SK-N-SH treated with all-trans-retinoic acid at 6 μM for 48 hours (cell line): ENCODE results near the gene PEX10.

Source experiments
- ATAC-seq: fragments of 200-7000 bp; cut with Tn5 transposase; 3 replicates; pipeline ENCODE4 v1.9.1; 2020; ENCODE audit warnings: mild to moderate bottlenecking, moderate library complexity
- ARNTL ChIP-seq: fragments of 450-650 bp; formaldehyde crosslinking; IDR thresholded peaks from 2 replicates; pipeline ENCODE4 v1.5.0; 2020; ENCODE audit warnings: low read depth, mild to moderate bottlenecking, moderate library complexity, borderline replicate concordance
- BACH2 ChIP-seq: fragments of 250-450 bp; sonication (Bioruptor Pico); IDR thresholded peaks from 2 replicates; pipeline ENCODE4 v1.9.0; 2021; ENCODE audit warnings: mild to moderate bottlenecking, borderline replicate concordance
- ESRRG ChIP-seq: fragments of 250-450 bp; sonication (Bioruptor Pico); IDR thresholded peaks from 2 replicates; pipeline ENCODE4 v1.6.1; 2021; ENCODE audit warnings: mild to moderate bottlenecking
- GLIS3 ChIP-seq: fragments of 250-450 bp; sonication (Bioruptor Pico); IDR thresholded peaks from 2 replicates; pipeline ENCODE4 v1.5.0; 2020; ENCODE audit warnings: mild to moderate bottlenecking, moderate library complexity
- ISL1 ChIP-seq: fragments of 250-450 bp; sonication (Bioruptor Pico); IDR thresholded peaks from 2 replicates; pipeline ENCODE4 v2.1.2; 2022; ENCODE audit warnings: mild to moderate bottlenecking, moderate library complexity
- OSR1 ChIP-seq: fragments of 250-450 bp; sonication (Bioruptor Pico); IDR thresholded peaks from 2 replicates; pipeline ENCODE4 v1.8.0; 2022; ENCODE audit warnings: moderate library complexity, mild to moderate bottlenecking, inconsistent platforms
- PPARA ChIP-seq: fragments of 250-450 bp; sonication (Bioruptor Pico); IDR thresholded peaks from 2 replicates; pipeline ENCODE4 v1.5.0; 2020; ENCODE audit warnings: mild to moderate bottlenecking, borderline replicate concordance
- RARB ChIP-seq: fragments of 250-450 bp; sonication (Bioruptor Pico); IDR thresholded peaks from 2 replicates; pipeline ENCODE4 v1.8.0; 2021; ENCODE audit warnings: mild to moderate bottlenecking, moderate library complexity
- TOX ChIP-seq: fragments of 250-450 bp; sonication (Bioruptor Pico); IDR thresholded peaks from 2 replicates; pipeline ENCODE4 v1.8.0; 2021; ENCODE audit warnings: mild to moderate bottlenecking, moderate library complexity, borderline replicate concordance
- ZFP30 ChIP-seq: fragments of 450-650 bp; formaldehyde crosslinking; IDR thresholded peaks from 2 replicates; pipeline ENCODE4 v1.5.0; 2022; ENCODE audit warnings: mild to moderate bottlenecking, moderate library complexity
- ZNF565 ChIP-seq: fragments of 450-650 bp; formaldehyde crosslinking; conservative IDR thresholded peaks from 2 replicates; pipeline ENCODE4 v1.5.0; 2020; ENCODE audit warnings: low read depth, mild to moderate bottlenecking, moderate library complexity
- ZNF8 ChIP-seq: fragments of 450-650 bp; formaldehyde crosslinking; IDR thresholded peaks from 2 replicates; pipeline ENCODE4 v1.5.0; 2020; ENCODE audit warnings: mild to moderate bottlenecking, moderate library complexity
- TF ChIP-seq, protein P1 (sequence below): fragments of 250-450 bp; sonication (Bioruptor Pico); IDR thresholded peaks from 2 replicates; pipeline ENCODE4 v1.8.0; 2021; ENCODE audit warnings: low read depth, mild to moderate bottlenecking, moderate library complexity, borderline replicate concordance
- TF ChIP-seq, protein P2 (sequence below): fragments of 250-450 bp; sonication (Bioruptor Pico); IDR thresholded peaks from 2 replicates; pipeline ENCODE4 v1.8.0; 2020; ENCODE audit warnings: mild to moderate bottlenecking, moderate library complexity, borderline replicate concordance
- TF ChIP-seq, protein P3 (sequence below): fragments of 250-450 bp; sonication (Bioruptor Pico); IDR thresholded peaks from 2 replicates; pipeline ENCODE4 v1.5.1; 2021; ENCODE audit warnings: mild to moderate bottlenecking, moderate library complexity
- TF ChIP-seq, protein P4 (sequence below): fragments of 250-450 bp; sonication (Bioruptor Pico); IDR thresholded peaks from 2 replicates; pipeline ENCODE4 v1.5.0; 2020; ENCODE audit warnings: mild to moderate bottlenecking, moderate library complexity
- TF ChIP-seq, protein P5 (sequence below): fragments of 250-450 bp; sonication (Bioruptor Pico); IDR thresholded peaks from 2 replicates; pipeline ENCODE4 v1.5.1; 2020; ENCODE audit warnings: low read depth, mild to moderate bottlenecking, moderate library complexity

The PEX10 gene

DNA sequence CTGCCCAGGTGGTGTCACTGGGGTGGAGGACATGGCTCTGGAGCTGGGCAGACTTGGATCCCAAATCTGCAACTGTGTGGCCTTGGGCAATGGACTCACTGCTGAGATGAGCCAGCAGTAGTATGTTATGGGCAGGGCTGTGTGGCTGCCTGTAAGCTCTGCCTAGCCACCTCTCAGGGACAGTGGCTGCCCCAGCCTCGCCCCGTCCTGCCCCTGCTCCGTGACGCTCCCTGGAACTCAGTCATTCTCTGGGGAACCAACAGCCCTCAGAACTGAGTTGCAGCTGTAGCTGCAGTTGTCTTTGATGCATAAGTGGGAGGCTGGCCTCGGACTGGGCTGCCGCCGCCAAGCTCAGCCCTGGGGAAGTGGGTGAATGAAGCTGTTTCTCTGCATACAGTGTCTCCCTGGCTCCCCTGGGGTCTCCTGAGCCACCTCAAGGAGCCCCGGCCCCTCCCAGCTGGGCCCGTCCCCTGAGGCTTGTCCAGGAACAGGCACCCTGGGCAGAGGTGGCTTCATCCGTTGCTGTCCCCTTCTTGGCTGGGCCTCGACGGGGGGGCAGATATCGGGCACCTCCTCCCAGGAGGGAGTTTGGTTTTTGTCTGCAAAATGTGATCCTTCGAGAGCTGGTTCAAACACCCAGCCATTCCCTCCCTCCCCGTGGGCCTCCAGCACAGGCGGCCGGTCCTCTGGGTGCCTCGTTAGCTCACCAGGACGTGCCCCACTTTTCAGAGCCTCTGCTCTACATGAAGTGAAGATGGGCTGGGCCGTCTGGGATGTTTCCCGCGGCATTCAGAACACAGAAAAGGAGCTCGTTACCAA, 37.5 kb upstream of the PEX10 start:
- TF ChIP-seq, protein P1, sequence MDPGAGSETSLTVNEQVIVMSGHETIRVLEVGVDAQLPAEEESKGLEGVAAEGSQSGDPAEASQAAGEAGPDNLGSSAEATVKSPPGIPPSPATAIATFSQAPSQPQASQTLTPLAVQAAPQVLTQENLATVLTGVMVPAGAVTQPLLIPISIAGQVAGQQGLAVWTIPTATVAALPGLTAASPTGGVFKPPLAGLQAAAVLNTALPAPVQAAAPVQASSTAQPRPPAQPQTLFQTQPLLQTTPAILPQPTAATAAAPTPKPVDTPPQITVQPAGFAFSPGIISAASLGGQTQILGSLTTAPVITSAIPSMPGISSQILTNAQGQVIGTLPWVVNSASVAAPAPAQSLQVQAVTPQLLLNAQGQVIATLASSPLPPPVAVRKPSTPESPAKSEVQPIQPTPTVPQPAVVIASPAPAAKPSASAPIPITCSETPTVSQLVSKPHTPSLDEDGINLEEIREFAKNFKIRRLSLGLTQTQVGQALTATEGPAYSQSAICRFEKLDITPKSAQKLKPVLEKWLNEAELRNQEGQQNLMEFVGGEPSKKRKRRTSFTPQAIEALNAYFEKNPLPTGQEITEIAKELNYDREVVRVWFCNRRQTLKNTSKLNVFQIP (CRISPR knock-in tag) = no peak
- no peak for TF ChIP-seq GLIS3 (CRISPR knock-in tag)
- no peak for ATAC-seq

DNA sequence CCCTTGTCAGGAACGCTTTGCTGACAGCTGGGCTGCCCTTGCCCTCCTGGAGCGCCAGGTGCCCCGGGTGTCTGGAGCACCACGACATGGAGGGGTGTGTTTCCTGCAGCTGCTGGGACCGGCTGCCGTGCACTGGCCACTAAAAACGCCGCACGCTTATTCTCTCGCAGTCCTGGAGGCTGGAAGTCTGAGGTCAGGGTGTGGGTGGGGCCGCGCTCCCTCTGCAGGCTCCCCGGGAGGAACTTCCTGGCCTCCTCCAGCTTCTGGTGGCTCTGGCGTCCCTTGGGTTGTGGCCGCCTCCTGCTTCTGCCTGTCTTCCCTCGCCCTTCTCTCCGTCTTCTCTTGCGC, 35.7 kb upstream of the PEX10 start:
- ATAC-seq = no peak
- TF ChIP-seq, protein P1 (CRISPR knock-in tag) = no peak
- TF ChIP-seq PPARA (CRISPR knock-in tag) = no peak
- TF ChIP-seq ZFP30 (CRISPR knock-in tag) = no peak
- no peak for TF ChIP-seq GLIS3 (CRISPR knock-in tag)
- TF ChIP-seq, protein P2, sequence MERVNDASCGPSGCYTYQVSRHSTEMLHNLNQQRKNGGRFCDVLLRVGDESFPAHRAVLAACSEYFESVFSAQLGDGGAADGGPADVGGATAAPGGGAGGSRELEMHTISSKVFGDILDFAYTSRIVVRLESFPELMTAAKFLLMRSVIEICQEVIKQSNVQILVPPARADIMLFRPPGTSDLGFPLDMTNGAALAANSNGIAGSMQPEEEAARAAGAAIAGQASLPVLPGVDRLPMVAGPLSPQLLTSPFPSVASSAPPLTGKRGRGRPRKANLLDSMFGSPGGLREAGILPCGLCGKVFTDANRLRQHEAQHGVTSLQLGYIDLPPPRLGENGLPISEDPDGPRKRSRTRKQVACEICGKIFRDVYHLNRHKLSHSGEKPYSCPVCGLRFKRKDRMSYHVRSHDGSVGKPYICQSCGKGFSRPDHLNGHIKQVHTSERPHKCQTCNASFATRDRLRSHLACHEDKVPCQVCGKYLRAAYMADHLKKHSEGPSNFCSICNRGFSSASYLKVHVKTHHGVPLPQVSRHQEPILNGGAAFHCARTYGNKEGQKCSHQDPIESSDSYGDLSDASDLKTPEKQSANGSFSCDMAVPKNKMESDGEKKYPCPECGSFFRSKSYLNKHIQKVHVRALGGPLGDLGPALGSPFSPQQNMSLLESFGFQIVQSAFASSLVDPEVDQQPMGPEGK = no peak
- no peak for TF ChIP-seq ARNTL (CRISPR knock-in tag)
- no peak for TF ChIP-seq ZNF565
- no peak for TF ChIP-seq RARB (CRISPR knock-in tag)
- no peak for TF ChIP-seq ESRRG (CRISPR knock-in tag)
- TF ChIP-seq TOX (CRISPR knock-in tag) = no peak
- TF ChIP-seq, protein P3, sequence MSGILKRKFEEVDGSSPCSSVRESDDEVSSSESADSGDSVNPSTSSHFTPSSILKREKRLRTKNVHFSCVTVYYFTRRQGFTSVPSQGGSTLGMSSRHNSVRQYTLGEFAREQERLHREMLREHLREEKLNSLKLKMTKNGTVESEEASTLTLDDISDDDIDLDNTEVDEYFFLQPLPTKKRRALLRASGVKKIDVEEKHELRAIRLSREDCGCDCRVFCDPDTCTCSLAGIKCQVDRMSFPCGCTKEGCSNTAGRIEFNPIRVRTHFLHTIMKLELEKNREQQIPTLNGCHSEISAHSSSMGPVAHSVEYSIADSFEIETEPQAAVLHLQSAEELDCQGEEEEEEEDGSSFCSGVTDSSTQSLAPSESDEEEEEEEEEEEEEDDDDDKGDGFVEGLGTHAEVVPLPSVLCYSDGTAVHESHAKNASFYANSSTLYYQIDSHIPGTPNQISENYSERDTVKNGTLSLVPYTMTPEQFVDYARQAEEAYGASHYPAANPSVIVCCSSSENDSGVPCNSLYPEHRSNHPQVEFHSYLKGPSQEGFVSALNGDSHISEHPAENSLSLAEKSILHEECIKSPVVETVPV (CRISPR knock-in tag) = no peak
- no peak for TF ChIP-seq OSR1 (CRISPR knock-in tag)
- TF ChIP-seq, protein P4, sequence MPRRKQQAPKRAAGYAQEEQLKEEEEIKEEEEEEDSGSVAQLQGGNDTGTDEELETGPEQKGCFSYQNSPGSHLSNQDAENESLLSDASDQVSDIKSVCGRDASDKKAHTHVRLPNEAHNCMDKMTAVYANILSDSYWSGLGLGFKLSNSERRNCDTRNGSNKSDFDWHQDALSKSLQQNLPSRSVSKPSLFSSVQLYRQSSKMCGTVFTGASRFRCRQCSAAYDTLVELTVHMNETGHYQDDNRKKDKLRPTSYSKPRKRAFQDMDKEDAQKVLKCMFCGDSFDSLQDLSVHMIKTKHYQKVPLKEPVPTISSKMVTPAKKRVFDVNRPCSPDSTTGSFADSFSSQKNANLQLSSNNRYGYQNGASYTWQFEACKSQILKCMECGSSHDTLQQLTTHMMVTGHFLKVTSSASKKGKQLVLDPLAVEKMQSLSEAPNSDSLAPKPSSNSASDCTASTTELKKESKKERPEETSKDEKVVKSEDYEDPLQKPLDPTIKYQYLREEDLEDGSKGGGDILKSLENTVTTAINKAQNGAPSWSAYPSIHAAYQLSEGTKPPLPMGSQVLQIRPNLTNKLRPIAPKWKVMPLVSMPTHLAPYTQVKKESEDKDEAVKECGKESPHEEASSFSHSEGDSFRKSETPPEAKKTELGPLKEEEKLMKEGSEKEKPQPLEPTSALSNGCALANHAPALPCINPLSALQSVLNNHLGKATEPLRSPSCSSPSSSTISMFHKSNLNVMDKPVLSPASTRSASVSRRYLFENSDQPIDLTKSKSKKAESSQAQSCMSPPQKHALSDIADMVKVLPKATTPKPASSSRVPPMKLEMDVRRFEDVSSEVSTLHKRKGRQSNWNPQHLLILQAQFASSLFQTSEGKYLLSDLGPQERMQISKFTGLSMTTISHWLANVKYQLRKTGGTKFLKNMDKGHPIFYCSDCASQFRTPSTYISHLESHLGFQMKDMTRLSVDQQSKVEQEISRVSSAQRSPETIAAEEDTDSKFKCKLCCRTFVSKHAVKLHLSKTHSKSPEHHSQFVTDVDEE (CRISPR knock-in tag) = no peak
- TF ChIP-seq, protein P5, sequence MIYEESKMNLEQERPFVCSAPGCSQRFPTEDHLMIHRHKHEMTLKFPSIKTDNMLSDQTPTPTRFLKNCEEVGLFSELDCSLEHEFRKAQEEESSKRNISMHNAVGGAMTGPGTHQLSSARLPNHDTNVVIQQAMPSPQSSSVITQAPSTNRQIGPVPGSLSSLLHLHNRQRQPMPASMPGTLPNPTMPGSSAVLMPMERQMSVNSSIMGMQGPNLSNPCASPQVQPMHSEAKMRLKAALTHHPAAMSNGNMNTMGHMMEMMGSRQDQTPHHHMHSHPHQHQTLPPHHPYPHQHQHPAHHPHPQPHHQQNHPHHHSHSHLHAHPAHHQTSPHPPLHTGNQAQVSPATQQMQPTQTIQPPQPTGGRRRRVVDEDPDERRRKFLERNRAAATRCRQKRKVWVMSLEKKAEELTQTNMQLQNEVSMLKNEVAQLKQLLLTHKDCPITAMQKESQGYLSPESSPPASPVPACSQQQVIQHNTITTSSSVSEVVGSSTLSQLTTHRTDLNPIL (CRISPR knock-in tag) = no peak
- TF ChIP-seq ZNF8 = no peak
- TF ChIP-seq BACH2 (CRISPR knock-in tag) = no peak
- no peak for TF ChIP-seq ISL1 (CRISPR knock-in tag)
